Panc1 (cell line): ENCODE results near the gene GPHN. TPM values are rescaled to one million over a fixed set of nuclear protein-coding genes. Genes with fewer than 3 reads are reported as not detected.

Source experiments
- ATAC-seq: fragments of 200-7000 bp; cut with Tn5 transposase; 2 replicates; pipeline ENCODE4 v1.9.1; 2020; ENCODE audit warnings: mild to moderate bottlenecking, moderate library complexity
- BruUV-seq: library from RNA; stranded (reverse); fragments of 400-500 nt; replicated peaks from 2 replicates; lab custom pipeline; 2021; lab: Mats Ljungman, UMichigan
- CTCF ChIA-PET: fragments of 300-600 bp; sonication (Branson Sonifier 250); formaldehyde crosslinking; loops from one replicate; lab custom pipeline; 2022; ENCODE audit warnings: antibody characterized with exemption; lab: Charles Lee
- POLR2A ChIA-PET: fragments of 300-600 bp; sonication (Branson Sonifier 250); formaldehyde crosslinking; loops from one replicate; lab custom pipeline; 2022; ENCODE audit warnings: antibody characterized with exemption; lab: Charles Lee
- DNase-seq: peaks from one replicate; pipeline ENCODE4 v3.0.0-alpha.2; 2010; ENCODE audit warnings: low read depth, low spot score
- H3K27ac ChIP-seq: 2 replicates; pipeline ENCODE4 v1.5.1; 2011; ENCODE audit warnings: mild to moderate bottlenecking, low read length, inconsistent platforms
- H3K27me3 ChIP-seq: fragments of 200-500 bp; sonication (Bioruptor generic); 2 replicates; pipeline ENCODE4 v1.6.0; 2014; ENCODE audit warnings: low read length, inconsistent platforms; ENCODE audit not compliant: control insufficient read depth, insufficient read depth
- H3K36me3 ChIP-seq: fragments of 200-500 bp; sonication (Bioruptor generic); 2 replicates; pipeline ENCODE4 v1.5.1; 2014; ENCODE audit warnings: inconsistent platforms, mild to moderate bottlenecking, low read length, moderate library complexity; ENCODE audit not compliant: control insufficient read depth, insufficient read depth
- H3K4me1 ChIP-seq: 2 replicates; pipeline ENCODE4 v1.5.1; 2011; ENCODE audit warnings: inconsistent platforms, mild to moderate bottlenecking, low read length, moderate library complexity; ENCODE audit not compliant: control insufficient read depth, insufficient read depth
- H3K4me3 ChIP-seq, 2 experiments: 2 replicates each; pipeline ENCODE4 v1.5.1; 2011 to 2012; ENCODE audit warnings: low read depth in 2 of 2, low read length in 2 of 2, mild to moderate bottlenecking in 2 of 2, inconsistent platforms in 1 of 2, moderate library complexity in 1 of 2
- H3K9me3 ChIP-seq: fragments of 200-500 bp; sonication (Bioruptor generic); 2 replicates; pipeline ENCODE4 v1.5.1; 2014; ENCODE audit warnings: low read depth, mild to moderate bottlenecking, inconsistent platforms, low read length, moderate library complexity; ENCODE audit not compliant: control insufficient read depth, insufficient read depth
- CTCF ChIP-seq: fragments of 450-650 bp; IDR thresholded peaks from 2 replicates; pipeline ENCODE4 v1.5.1; 2017; ENCODE audit warnings: mild to moderate bottlenecking
- POLR2AphosphoS5 ChIP-seq: IDR thresholded peaks from 2 replicates; pipeline ENCODE4 v1.6.1; 2012; ENCODE audit warnings: mild to moderate bottlenecking, low read depth, low read length, moderate library complexity
- REST ChIP-seq, 2 experiments: IDR thresholded peaks; 2 replicates each; pipeline ENCODE4 v1.6.1; 2011 to 2012; ENCODE audit warnings: low read depth in 2 of 2, control low read depth in 1 of 2, low read length in 1 of 2, mild to moderate bottlenecking in 1 of 2, moderate library complexity in 1 of 2; ENCODE audit not compliant: insufficient read depth in 1 of 2
- SIN3A ChIP-seq: IDR thresholded peaks from 2 replicates; pipeline ENCODE4 v1.6.1; 2012; ENCODE audit warnings: low read depth, mild to moderate bottlenecking, low read length, moderate library complexity, borderline replicate concordance; ENCODE audit not compliant: insufficient read depth
- TCF7L2 ChIP-seq: IDR thresholded peaks from 2 replicates; pipeline ENCODE4 v1.6.1; 2011; ENCODE audit warnings: mild to moderate bottlenecking, low read depth, low read length, inconsistent platforms
- in situ Hi-C: cut with HindIII; loops from 2 replicates; pipeline ENCODE4 v1.10.0; 2016; ENCODE audit warnings: low sequenced_read_pairs, low pct_unique_long_range_greater_than_20kb
- intact Hi-C: fragments of 100-400 bp; cut with micrococcal nuclease; formaldehyde crosslinking; loops from one replicate; pipeline ENCODE4 v1.10.0; 2022; ENCODE audit not compliant: unreplicated experiment
- total RNA-seq: library from RNA; stranded (reverse); gene quantifications from one replicate; pipeline ENCODE4 v1.2.1, GENCODE V29; 2021; ENCODE audit not compliant: unreplicated experiment

Gene GPHN
- total RNA-seq, 1 experiment from 2014 or later, result 26.6 TPM

- no peak overlapping the region for H3K27ac ChIP-seq
- CTCF ChIA-PET, result no interaction called here
- POLR2A ChIA-PET, result no interaction called here
- no peaks in the 10 kb centered on the region for H3K36me3 ChIP-seq
- BruUV-seq, result no TSS peak
- no peaks in the 10 kb centered on the region for H3K9me3 ChIP-seq
- no peak overlapping the region for H3K4me3 ChIP-seq
- H3K4me1 ChIP-seq, result no peaks in the 10 kb centered on the region
- no peak for TF ChIP-seq REST (IDR thresholded peaks at IDR 0.05; ENCODE audit: insufficient read depth in 1 of 2, low read depth in 2 of 2, low read length in 1 of 2)
- no peak for TF ChIP-seq TCF7L2
- TF ChIP-seq POLR2AphosphoS5, result no peak
- no peak for TF ChIP-seq CTCF
- no peak for TF ChIP-seq SIN3A
- ATAC-seq (no peak), DNase-seq (no peak)
- intact Hi-C loops, result no loop called here
- in situ Hi-C loops, result no loop called here
- H3K27me3 ChIP-seq, result no peaks in the 10 kb centered on the region
These were observed 305.7 kb downstream of the GPHN start for GRCh38 chr14:66813636-66814035.

GRCh38 chr14:66815687-66816086 is 307.7 kb downstream of the GPHN start:
- in situ Hi-C loops (no loop called here), intact Hi-C loops (no loop called here)
- no peak for TF ChIP-seq REST (IDR thresholded peaks at IDR 0.05; ENCODE audit: insufficient read depth in 1 of 2, low read depth in 2 of 2, low read length in 1 of 2)
- TF ChIP-seq TCF7L2, result no peak
- no peak for TF ChIP-seq POLR2AphosphoS5
- TF ChIP-seq CTCF, result no peak
- no peak for TF ChIP-seq SIN3A
- ChIA-PET POLR2A (no interaction called here), CTCF (no interaction called here)
- Histone ChIP-seq H3K36me3 (no peaks in the 10 kb centered on the region), H3K27ac (no peak overlapping the region), H3K4me3 (no peak overlapping the region), H3K27me3 (no peaks in the 10 kb centered on the region), H3K9me3 (no peaks in the 10 kb centered on the region), H3K4me1 (no peaks in the 10 kb centered on the region)
- no TSS peak for BruUV-seq
- no peak for ATAC-seq
- no peak for DNase-seq
